Embryonic facial prominence (tissue), 1 donor: ENCODE measurements around the gene TMEM130.

Source experiments
- DNase-seq: peaks from one replicate; pipeline ENCODE4 v3.0.0-alpha.2; 2016; ENCODE audit errors: extremely low spot score

Gene TMEM130

DNA sequence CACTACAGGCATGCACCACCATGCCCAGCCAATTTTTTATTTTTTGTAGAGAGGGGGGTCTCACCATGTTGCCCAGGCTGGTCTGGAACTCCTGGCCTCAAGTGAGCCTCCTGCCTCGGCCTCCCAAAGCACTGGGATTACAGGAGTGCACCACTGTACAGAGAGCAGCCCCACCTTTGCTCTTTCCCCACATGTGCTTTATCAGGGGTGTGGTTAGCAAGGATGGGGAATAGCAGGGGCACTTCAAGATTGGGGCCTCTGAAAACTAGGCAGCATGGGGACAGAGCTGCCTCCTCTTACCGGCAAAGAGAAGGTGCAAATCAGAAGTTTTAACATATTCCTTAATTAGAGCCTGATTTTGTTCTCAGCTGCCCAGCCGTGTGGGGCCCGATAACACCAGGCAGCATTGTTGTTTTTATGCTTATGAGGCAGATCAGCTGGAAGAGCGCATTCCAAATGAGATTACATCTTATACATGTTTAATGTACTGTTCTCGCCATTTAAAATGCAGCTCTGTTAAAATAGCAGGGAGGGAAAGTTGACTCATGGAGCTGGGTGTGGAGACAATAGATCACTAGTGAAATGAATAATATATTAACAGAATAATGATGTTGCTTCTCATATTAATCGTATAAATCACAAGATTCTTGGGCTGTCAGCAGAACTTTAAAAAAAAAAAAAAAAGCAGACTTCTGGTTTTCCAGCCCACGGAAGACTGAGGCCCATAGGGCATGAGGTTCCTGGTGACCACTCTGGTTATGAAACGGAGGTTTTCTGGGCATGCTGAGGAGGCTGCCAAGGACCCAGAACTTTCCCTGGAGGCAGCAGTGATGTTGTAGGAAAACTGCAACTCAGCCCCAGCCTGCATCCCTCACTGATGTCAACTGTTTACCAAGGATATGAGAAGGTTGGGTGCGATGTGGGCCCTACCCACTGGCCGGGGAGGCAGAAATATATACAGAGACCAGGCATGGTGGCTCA lies 62.5 kb downstream of the TMEM130 start:
- DNase-seq: no peak

DNA sequence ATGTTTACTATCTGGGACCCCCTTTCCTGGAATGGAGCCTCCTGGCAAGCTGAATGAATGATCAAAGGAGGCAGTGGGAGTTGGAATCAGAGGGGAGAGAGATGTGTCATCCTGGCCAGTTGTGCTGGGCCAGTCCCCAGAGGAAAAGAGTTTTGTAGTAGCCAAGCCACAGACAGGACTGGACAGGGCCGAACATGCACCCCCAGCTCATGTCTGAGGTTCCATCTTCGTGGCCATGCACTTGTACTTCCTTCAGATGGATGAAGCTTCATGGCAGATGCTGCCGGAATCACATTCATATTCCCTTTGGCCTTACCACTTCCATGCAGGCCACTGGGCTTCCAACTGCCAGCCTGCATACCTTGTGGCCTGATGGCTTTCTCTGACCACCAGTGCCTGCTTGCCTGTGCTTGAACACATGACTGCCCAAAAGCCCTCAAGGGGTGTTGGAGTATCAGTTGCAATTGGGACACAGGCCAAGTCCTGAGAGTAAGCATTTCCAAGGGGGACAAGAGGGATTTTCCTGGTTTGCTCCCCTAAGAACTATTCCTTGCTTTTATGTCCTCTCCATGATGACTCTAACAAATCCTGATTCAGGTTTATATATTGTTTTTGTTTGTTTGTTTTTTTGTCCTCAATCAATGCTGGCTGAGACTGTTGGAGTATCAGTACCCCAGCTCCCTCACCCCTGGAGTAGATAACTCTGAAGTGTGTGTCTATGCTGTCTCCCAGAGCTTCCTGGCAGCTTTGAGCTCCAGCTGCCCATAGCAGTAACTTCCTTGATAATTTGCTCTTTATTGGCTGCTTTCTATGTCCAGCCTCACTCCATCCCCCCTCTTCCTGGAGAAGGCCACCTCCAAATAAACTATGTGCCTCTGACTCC lies 63.6 kb downstream of the TMEM130 start:
- no peak for DNase-seq

DNA sequence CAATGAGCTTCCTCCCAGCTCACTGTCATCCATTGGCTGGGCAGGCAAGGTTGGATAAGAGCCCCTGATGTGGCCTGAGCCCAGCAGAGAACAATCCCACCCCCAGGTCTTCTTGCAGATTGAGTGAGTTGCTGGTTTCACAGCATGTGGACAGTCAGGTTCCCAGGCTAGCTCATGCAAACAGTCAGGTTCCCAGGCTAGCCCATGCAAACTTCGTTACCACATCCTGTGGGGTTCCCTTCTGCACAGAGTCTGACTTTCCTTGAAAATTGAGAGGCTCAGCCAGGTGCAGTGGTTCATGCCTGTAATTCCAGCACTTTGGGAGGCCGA lies 67.1 kb downstream of the TMEM130 start:
- DNase-seq: no peak

DNA sequence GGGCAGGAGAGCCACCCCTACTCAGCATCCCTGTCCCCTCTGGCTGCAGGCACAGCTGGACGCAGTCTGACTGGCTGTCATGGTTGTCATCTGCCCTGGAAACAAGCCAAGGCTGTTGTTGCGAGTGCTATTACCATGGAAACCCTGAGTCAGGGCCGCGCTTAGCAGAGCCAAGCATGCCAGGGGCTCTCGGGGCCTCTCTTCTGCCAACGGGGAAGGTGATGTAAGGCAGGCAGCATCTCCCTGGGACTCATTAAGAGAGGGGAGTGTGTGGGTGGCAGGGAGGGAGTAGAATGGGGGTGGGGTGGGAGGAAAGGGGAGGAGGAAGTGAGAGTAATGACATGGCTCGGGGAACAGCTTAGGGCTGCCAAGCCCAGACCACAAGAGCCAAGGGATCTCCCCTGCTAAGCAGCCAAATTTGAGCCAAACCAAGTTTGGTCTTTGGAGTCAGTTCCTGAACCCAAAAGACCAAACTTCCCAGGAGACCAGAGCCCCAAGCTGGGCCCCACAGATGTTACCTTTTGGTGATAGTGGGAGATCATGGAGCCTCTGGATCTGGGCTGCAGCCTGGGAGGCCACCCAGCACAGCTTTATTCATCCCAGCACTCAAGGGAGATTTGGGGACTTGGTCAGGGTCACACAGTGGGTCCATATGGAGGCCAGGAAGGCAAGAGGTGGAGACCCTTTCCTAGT lies 67.6 kb downstream of the TMEM130 start:
- peak; percentile 18 for DNase-seq

DNA sequence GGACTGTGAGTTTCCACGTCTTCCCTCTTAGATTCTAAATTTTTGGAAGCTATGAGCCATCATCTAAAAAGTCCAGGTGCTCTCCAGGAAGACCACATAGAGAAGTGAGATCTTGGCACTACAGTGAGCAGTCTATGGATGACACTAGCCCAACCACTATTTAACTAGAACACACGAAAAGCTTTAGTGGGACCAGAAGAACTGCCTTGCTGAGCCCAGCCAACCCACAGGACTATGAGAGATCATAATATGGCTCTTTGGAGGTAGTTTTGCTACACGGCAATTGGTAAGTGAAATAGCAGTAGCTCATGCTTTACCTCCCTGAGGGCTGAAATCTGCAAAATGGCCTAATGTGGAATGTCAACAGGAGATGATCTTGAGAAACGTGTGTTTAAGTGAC lies 68.8 kb downstream of the TMEM130 start:
- DNase-seq: no peak

DNA sequence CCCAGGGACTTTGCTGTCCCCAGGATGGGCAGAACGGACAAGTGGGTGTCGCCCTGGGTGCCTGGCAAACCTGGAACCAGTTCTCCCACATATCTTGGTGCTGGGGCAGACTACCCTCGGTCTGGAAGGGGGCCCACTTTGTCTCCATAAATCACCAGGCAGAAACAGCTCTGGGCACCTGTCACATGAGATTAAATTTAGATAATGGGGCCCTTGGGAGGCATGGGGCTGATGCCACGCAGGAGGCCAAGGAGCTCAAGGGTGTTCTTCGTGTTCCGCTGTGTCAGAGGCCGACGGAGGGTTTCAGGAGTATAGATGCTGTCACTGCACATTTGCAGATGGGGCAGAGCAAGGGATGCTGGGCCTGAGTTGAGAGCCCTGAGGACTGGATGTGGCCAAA lies 72.7 kb downstream of the TMEM130 start:
- no peak for DNase-seq
